HG02970 (cell line): ENCODE measurements around the gene FBF1.

Experiments used
- ATAC-seq: cut with Tn5 transposase; IDR thresholded peaks from one replicate; pipeline ENCODE4 v1.9.1; 2021; ENCODE audit warnings: mild to moderate bottlenecking, moderate library complexity, moderate number of reproducible peaks; ENCODE audit not compliant: unreplicated experiment, low FRiP score

Gene FBF1

DNA sequence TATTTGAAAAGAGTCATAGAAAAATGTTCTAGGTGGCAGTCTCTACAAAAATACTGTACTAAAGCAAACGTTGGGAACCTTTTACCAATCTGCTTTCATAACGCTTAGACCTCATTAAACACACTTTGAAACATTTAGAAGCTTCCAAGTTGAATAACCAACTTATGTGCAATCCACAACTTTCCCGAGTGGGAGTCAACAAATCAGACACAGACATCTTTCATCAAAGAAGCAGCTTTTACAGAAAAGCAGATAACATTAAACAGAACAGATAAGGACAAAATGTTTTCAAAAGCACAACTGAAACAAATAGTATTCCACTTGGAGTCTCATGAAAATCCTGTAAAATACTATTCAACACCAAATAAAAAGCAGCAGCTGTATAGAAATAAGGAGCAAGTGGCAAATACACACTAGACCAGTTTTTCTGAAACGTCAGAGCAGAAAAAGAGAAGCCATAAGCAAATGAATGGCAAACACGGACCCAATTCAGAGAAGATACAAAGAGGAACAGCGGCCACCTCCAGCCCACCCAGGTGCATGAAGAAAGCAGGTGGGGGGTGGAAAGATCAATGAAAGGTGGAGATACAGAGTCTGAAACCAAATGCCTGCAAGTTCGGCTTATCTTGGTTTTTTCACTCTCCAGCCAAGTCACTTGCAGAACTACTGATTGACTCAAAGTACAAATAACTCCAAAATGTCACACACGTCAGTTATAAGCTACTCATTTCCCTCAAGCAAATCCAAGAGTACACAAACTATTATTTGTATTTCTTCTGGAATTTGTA is 18.4 kb upstream of the FBF1 start:
- no peak for ATAC-seq

DNA sequence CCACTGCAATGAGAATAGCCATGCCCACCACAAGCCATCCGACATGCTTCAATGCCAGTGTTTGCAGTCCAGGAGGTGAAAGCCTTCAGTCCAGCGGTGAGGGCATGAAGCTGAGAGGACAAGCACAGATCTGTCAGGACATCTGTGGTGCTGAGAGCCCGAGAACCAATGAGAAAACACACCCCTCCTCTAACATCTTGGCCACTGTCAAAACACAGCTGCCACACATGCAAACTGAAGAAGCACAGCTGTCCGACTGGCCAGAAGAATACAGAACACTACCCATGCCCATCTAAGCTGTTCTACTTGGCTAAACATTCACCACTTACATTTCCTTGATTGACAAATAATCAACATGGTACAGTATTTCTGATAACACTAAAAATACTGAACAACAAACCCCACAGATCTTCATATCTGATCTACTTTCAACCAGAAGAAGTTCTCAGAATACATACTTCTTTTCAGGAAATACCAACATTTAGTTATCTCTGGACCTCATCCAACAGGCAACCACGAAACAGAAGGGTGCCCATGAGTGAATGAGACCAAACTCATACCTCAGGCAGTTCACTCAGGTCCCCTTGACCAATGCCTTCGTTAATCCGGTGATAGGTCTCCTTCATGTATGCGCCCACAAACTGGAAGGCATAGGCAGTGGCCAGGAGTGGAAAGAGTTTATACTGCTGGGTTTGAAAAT is 10.2 kb upstream of the FBF1 start:
- ATAC-seq: no peak

DNA sequence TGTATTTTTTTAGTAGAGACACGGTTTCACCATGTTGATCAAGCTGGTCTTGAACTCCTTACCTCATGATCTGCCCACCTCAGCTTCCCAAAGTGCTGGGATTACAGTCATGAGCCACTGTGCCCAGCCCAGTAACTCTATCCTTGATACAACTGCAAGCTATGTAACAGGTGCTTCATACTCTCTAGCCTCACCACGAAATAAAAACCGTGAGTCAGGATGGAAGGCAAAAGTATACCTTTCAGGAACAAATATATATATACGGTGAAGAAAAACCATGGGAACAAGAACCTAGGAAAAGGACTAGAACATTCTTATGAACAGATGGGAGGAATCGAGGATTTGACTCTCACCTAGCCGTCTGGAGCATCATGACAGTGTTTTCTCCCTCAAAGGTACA is 9.6 kb upstream of the FBF1 start:
- ATAC-seq: no peak

DNA sequence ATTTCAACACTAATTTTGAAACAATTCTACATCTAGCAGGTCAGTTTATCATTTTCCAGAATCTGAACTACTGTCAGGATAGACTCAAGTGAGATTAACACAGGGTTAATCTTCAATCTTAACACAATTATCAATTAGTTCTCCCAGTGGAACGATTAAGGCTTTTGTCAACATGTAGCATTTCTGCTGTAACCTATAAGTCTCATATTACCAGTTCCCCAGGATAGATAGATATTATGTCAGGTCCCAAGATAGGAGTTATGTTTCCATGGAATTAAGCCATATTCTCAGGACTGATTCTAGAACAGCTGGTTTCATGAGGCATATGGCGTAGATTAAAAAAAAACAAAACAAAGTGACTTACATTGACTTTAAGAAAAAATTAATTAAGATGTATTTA is 4.4 kb upstream of the FBF1 start:
- ATAC-seq: no peak

DNA sequence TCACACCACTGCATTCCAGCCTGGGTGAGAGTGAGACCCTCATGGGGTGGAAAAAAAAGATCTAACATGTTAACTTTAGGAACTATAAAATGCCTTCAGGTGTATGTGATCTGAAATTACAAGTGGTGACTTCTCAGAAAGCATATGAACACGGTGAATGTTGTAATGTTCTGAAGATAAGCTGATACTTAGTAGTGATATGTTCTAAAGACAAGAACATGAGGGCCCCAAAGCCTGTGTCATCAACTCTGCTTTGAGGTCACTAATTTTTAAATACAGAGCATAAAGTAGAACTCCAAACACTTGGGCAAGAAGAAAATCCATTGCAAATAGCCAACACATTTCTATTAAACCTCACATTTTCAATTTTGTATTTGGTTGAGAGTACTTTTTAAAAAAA is 2.6 kb upstream of the FBF1 start:
- no peak for ATAC-seq

DNA sequence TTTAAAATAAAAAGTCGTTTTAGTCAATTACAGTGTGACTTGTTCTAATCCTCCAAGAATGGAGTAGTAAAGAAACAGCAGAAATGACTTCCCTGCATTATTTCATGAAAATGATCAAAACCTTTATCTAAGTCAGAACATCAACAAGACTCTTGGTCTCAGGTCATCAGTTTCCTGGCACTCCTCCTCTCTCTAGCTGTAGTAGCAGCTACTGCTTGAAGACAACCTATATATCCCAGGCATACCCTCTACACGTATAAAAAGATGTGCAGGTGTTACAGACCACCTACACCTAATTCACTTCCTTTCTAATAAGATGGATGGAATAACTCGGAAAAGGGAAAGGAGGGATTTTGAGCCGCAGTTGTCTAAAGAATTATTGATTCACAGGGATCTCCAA is 1.6 kb upstream of the FBF1 start:
- ATAC-seq: no peak

DNA sequence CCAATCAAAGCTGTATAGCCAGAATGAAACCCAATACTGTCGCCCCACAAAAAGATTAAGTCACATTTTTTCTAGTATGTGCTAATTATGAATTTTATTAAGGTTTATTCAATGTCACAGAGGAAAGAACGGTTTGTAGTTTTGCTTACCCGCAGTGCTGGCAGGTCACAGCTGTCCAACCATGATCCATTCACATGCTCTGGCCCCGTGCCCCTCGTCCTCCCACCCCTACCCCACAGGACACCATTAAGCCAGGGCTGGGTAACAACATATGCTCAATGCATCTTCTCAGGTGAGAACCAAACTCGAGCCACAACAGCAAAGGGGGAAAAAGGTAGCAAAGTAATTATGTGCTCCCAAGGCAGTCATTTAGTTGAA is 589 bp upstream of the FBF1 start:
- ATAC-seq: no peak

DNA sequence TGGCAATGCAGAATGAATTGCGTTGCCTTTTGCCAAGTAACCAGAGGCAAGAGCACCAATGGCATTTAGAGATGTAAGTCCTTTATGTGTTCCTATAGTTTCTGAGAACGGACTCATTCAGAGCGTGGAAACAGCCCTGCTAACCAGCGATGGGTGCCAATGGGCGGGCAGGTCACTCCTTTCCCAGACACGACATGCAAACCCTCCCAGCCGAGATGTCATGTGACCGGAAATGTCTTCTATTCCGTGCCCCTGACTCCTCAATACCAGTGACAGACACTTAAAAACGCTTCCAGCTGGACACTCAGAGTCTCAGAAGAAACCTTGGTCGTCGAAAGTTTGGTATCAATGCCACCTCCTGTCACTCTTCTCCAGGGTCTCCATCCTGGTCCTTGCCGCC is 3.2 kb downstream of the FBF1 start:
- no peak for ATAC-seq

DNA sequence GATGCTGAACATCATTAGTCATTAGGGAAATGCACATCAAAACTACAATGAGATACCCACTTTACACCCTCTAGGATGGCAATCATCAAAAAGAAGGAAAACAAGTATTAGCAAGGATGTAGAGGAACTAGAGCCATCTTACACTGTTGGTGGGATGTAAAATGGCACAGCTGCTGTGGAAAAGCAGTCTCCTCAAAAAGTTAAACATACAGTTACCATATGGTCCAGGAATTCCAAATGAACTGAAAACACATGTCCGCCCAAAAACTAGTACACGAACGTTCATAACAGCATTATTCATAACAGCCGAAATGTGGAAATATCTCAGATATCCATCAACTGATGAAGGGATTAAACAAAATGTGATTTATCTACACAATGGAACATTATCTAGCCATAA is 7.0 kb downstream of the FBF1 start:
- ATAC-seq: no peak

DNA sequence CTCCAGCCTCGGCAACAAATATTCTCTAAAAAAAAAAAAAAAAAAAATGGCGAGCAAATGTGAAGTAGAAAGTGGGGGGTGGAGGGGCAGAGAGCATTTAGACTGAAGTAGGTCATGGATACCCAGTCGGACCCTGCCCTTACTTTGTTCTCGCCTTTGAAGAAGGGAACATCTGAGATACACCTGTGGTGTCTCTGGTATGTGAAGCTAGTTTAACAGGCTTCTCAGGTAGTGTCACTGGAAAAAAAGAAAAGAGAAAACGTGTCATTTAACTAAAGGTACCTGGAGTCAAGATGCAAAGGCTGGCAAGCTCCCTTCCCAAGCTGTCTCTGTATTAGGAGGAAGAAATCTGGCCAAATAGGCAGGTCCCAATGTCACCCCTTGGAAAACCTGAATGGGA is 8.0 kb downstream of the FBF1 start:
- ATAC-seq: no peak

DNA sequence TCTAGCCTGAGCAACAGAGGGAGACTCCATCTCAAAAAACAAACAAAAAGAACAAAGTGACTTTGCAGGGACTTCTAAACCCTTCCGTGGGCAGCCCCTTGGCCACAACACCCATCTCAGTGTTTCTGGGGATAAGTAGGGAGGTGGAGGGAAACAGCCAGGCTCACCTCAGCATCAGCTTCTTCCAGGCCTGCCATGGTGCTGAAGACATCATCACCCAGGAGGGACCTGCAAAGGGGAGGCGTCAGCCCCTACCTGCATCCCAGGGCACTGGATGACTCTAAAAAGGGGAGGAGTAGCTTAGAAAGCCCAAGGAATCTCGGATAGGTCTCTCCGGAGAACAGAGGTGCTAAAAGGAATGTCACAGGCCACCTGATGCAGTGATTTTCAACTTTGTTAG is 9.8 kb downstream of the FBF1 start:
- no peak for ATAC-seq

DNA sequence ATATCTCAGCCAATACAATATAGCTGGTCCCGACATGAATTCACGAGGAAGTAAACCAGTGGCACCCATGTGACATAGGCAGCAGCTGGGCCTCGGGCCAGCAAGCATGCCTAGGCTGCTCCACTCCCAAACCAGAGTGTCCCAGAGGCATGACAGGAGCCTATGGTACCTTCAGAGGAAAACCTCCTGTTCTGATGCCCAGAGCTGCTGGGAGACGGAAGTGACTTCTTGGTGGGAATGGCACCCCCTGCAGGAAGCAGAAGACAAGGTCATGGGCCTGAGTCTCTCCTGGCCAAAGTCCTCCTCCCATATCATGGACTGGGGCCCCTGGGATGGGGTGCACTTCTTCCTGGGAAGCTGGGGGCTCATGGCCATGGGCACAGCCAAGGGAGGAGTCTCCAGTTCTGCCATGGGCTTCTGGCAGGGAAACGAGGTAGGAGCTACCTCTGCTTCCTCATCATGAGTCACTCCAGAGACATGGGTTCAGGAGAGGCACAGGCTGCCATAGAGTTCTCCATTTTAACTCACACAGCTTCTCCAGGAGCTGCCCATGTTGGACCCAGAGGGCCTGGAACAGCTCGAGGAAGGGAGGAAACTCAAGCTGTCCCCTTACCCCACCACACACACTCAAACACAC is 13.4 kb downstream of the FBF1 start:
- no peak for ATAC-seq

DNA sequence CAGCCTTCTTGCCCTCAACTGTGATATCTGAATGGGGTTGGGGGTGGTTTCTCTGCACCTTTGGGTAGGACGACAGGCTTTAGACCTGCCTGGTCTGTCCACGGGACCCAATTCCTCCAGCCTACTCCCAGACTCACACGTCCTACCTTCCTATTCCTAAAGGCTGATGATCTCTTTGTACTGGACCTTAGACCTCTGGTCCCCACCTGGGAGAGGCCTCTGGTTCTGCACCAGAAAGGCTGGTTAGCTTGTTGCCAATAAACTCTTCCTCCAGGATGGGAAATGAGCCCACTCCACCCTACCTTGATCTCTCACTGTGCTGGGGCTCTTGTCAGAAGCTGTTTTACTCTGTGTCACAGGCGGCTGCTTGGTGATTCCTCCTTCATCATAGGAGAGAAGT is 14.4 kb downstream of the FBF1 start:
- ATAC-seq: no peak

DNA sequence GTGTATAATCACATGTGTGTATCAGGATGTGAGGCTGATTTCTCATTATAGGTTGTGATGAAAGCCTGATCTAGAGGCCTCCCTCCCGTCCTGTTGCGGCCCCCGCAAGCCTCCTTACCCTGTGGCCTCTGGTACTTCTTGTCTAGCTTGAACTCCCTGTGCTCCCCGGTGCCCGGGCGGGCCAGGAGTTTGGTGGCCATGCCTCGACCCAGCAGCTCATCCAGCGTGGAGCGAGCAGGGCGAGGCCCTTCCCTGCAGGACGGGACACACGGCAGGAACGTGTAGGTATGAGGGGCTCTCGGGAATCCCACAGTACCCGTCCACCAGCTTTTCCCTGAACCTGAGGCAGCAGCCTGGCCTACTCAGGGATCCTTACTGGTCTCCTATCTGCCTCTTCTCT is 14.9 kb downstream of the FBF1 start:
- no peak for ATAC-seq

DNA sequence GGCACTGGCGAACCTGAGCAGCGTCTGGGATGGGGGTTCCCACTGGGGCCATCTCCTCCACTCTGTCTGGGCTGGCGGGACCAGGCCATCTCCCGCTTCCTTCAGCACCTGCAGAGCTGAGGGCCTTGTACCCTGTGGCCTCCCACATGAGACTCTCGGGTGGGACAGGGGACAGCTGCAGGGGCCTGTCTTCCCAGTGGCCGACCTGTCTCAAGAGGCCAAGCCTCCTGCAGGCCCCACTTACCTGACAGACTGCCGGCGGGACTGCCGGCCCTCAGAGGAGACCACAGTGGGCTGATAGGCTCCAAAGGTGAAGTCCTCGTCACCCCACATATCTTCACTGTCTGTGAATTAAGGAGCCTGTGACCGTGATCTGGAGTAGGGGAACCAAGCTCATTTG is 15.7 kb downstream of the FBF1 start:
- no peak for ATAC-seq

DNA sequence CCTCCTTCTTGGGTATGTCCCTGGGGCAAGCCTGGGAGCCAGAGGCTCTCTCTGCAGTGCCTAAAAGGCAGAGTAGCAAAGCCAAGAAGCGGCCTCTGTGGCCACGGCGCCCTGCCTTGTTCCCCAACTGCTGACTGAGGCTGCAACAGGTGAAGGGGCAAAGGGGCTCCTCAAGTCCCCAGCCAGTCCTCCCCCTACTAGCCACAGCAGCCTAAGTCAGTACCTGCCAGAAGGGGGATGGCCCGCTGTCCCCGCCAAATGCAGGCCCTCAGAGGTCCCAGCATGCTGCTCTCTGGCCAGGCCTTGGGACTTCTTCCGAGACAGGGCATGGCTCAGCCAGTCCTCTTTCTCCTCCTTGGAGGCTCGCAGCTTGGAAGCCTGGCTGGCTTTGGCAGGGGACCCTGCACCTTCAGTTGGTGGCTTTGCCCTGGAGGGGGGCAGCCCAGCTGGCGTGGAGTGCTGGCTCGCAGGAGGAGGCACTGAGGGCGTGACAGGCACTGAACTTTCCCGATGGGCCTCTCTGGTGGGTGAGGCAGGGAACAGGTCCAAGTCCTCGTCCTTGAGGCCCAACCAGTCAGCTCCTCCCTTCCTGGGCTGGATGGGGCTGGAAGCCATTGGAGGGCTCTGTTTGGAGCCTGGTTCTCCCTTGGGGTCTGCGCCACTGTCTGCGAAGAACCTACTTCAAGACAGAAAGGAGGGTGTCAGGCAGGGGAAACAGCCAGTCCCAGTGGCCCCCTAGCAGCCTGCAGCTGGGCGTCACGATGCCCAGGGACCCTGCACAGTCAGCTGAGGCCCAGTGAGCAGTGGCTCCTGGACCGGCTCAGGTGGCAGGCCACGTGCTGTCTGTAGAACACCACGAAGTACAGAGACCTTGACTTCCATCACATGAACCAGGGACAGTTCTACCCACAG is 17.6 kb downstream of the FBF1 start:
- no peak for ATAC-seq

DNA sequence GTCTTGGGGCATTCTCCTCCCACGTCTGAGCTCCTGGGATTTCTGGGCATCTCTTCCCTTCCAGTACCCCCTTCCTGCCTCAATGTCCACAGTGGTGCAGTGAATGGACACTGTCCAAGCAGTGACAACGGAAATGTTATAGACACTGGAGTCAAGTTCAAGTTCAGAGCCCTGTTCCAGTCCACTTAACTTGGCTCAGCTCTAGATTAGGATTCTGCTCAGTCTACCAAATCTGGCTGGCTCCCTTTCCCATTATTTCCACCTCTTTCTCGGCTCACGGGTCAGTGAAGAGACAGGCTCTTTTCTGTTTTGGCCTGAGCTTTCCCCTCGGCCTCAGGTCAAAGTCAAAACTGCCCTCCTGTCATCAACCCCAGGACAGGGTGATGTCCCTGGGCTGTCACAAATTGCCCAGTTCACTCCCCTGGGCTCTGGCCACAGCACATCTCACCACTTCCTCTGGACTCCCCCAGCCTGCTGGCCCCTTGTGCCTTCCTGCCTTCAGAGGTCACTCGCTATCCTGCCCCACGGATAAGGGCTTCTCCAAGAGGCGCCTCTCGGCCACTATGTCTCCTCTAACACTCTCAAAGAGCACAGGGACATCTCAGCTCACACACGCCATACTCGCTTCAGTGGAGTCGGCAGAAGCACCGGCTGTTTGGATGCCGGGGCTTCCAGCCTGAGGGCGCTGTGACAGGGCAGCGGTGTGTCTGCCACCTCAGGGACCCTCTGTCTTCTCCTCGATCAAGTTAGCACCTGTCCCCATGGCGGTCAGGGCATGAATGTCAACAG is 18.5 kb downstream of the FBF1 start:
- no peak for ATAC-seq

DNA sequence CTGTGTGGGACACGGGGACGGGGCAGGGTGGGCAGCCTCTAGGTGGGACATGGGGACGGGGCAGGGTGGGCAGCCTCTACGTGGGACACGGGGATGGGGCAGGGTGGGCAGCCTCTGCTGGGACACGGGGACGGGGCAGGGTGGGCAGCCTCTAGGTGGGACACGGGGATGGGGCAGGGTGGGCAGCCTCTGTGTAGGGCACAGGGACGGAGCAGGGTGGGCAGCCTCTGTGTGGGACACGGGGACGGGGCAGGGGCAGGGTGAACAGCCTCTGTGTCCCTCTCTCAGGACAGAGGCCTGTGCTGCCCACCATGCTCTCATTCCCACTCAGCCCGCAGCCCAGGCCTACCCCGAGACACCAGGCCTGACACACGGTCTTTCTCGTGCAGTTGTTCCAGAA is 19.2 kb downstream of the FBF1 start:
- no peak for ATAC-seq

DNA sequence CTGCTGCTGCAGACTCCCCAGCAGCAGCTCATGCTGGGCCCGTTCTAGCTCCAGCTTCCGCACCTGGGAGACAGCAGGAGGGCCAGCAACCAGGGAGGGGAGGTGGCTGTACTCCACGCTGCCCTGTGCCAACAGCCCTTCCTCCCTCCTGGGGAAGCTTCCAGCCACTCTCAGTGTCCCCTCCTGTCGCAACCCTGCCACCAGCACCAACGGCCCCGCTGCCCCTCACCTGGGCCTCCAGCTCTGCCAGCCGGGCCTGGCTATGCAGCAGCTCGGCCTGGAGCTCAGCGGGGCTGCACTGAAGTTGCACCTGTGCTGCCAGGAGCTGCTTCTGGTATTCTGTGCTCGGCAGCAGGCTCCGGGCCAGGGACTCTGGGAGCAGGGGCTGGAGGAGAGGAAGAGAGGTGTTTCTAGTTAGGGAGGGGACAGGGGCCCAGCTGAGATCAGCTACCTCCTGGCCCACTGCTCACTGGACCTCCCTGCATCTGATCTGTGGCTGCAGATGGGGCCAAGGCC is 20.7 kb downstream of the FBF1 start:
- ATAC-seq: no peak

DNA sequence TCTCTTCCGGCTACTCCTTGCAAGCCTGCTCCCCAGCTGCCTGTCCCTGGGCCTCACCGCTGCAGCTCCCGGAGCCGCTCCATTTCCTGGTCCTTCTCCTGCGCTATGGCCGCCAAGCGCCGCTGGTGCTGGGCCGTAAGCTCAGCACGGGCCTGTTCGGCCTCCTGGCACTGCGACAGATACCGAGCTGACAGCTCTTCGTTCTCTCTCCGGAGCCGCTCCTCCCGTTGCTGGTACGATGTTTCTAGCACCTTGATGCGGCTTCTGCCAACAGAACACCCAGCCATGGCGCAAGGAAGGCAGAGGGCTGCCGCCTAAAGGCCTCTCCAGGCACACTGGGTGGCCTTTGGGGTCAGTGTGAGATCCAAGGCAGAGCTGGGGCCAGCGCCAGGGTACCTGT is 21.2 kb downstream of the FBF1 start:
- ATAC-seq: no peak
